Endometrium (tissue), 2 donors: ENCODE measurements around the gene PARN.
"Not testable (repeated sequence)": the region's sequence is repeated elsewhere in the genome, so short reads cannot be mapped to it uniquely, and the experiment has no call there.

Experiments
- FAIRE-seq: peaks from 2 replicates; lab custom pipeline; 2012; peaks lifted over from hg19 to GRCh38; lab: Jason Lieb, UNC
- donor health status: control.
- donor health status: control.

The PARN gene

DNA sequence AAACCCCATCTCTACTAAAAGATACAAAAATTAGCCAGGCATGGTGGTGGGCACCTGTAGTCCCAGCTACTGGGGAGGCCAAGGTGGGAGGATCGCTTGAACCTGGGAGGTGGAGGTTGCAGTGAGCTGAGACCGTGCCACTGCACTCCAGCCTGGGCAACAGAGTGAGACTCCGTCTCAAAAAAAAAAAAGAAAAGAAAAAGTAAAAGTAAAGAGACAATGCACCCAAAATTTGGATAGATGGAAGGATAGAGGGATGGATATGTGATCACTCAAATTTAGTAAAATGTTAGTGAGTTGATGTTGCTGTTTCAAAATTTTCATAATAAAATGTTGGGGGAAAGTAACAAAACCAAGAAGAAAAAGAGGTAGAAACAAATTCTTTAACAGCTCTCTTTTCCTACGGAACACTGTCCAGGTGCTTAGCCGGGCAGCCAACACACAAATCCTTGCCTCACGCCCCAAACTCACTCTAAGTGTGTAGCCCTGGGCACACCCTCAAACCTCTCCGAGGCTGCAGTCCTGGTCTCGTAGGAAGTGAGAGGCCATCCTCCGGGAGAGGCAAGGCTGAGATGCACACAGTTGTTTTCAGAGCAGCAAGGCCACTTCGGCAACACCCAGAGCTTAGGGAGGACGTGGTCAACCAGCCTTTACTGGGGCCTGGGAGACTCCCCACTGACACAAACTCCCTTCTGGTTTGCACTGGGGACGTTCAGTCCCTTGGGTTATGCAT, 228.9 kb downstream of the PARN start:
- not testable (repeated sequence) for FAIRE-seq

DNA sequence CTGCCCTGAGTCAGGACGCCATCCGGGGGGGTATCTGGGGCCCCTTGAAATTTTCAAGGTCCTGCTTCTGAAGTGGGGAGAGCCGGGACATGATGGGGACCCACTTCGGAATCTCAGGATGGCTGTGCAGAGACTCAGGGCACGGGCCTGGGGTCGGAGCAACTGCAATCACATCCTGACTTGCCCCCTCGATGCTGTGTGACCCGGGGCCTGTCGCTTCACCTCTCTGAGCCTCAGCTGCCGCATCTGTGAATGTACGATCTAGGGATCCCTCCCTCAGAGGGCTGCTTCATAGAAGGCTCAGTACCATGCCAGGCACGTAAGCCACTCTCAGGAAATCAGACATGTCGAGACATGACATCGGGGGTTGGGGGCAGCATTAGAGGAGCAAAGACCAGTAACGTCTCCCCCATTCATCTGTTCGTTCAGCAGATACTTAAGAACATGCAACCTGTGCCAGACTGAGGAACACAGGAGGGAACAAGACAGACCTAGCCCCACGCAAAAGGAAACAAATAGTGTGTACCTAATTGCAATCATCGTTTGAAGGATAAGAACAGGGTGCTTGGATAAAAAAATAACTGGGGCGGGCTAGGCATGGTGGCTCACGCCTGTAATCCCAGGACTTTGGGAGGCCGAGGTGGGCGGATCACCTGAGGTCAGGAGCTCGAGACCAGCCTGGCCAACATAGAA, 229.6 kb downstream of the PARN start:
- no peak for FAIRE-seq

DNA sequence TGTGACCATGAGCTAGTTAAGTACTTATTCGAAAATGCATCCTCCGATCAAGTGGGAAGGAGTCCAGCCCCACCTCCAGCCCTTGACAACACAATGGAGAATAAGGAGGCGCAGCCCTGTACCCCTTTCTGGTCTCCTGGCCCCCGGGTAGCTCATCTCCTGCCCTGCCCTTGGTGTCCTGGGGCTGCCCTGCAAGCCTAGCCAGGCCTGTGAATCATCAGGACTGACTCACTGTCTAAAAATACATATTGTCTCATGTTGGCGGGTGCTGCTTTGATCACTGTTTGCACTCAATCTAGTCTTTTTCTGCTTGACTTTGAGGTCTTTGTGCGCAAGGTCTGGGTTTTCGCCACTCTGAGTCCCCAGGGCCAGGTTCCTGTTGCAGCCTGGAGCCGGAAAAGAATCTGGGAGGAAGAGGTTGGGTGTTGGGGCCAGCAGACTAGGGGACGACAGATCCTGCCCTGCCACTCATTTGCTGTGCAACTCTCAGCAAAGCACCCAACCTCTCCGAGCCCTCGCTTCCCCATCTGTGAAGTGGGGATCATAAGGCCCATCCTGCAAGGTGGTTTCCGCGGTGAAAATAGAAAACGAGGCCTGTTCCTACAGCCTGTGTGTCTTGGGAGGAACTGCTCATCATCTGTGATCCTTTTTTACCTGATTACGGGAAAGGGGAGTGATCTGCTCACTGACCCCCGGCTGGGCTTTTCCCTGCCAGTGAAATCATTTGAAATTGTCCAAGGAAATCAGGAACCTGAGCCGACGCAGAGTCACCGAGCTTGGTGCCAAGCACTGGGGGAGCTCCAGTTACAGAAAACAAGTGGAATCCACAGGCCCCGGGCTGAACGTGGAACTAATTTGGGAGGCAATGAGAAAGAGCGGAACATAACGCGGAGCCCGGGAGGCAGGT, 230.4 kb downstream of the PARN start:
- FAIRE-seq, result no peak

DNA sequence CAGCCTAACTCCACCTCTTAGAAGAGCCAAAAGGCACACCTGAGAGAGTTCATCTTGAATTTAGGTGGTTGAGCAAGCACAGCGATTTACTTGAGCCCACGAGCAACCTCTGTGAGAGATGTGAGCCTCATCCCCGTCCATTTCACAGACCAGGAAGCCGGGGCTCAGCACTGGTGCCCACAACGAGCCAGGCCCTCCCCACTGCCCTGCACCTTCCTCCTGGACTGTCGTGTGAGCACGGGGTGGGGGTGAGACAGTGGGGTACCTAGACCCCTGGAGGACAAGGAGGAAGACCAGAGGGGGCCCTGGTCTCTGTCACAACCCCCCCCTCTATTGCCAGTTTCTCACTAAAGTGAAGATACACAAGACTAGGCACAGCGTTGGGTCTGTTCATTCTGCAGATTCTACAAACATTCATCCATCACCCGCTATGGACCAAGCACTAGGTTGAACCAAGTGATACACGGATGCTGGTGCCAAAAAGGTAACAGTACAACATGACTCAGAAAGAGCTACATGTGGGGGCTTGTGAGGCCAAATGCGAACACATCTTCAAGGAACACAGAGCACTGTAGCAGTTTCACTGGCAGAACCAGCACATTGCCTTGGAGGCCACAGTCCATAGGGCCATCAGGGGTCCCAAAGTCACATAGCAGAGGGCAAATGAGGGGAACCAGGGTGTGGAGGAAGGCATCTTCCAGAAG, 231.9 kb downstream of the PARN start:
- FAIRE-seq, result no peak

DNA sequence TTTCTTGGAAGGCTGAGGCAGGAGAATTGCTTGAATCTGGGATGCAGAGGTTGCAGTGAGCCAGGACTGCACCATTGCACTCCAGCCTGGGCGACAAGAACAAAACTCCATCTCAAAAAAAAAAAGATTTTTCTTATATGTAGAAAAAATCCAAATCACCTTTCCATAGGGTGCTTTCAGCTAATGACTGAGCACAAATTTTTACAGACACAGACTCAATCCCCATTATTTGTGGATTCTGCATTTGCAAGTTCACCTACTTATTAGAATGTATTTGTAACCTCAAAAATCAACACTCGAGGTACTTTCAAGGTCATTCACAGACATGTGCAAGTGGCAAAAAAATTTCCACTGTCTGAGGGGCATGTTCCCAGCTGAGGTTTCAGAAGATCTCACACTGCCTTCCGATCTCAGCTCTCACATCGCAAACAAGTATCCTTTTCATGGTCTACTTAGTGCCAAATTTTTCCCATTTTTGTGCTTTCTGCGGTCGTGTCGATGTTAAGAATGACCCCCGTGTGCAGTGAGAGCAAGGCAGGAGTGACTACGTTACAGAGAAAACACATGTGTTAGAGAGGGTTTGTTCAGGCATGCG, 234.3 kb downstream of the PARN start:
- FAIRE-seq, result not testable (repeated sequence)

DNA sequence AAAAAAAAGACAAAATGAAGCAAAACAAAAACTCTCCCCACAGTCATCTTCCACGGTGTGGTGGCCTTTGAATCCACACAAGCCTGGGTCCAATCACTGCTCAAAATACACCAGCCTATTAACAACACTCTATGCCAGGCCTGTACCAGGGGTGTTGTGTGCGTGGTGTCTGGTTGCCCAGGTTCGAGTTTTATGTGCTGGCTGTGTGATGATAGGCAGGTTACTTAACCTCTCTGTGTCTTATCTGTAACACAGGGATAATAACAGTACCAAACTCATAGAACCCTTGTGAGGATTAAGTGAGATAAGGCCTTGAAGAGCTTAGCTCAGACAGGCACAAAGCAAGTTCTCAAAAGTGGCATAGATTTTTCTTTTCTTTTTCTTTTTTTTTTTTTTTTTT, 235.2 kb downstream of the PARN start:
- no peak for FAIRE-seq

DNA sequence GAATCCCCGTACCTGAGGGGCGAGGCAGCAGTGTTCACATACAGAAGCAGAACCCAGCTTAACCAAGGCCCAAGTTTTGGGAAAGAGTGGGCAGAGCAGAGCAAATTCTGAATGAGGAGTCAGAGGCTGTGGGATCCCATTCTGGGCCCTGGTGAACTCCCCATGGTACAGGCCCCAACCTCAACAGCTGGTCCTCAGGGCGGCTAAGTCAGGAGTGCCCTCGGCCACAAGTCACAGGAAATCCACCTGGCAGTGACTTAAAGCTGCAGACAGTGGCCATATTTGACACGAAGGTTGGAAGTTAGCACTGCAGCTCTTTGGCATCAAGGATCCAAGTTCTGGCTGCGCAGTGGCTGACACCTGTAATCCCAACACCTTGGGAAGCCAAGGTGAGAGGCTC, 237.1 kb downstream of the PARN start:
- no peak for FAIRE-seq

DNA sequence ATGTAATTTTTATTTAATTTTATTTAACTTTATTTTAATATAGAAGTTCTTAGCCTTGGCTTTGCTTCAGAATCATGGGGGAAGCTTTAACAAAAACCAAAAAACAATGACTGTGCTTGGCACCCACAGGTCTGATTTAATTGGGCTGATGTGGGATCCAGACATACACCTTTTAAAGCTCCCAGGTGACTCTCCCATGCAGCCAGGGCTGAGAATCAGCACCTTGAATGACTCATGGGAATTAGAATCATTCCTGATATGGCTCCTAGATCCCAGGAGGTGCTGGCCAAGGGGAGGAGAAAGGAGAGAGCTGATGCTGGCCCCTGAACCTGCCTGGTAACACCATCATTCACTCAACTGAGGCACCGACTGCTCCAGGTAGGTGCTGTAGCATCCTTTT, 240.7 kb downstream of the PARN start:
- no peak for FAIRE-seq

DNA sequence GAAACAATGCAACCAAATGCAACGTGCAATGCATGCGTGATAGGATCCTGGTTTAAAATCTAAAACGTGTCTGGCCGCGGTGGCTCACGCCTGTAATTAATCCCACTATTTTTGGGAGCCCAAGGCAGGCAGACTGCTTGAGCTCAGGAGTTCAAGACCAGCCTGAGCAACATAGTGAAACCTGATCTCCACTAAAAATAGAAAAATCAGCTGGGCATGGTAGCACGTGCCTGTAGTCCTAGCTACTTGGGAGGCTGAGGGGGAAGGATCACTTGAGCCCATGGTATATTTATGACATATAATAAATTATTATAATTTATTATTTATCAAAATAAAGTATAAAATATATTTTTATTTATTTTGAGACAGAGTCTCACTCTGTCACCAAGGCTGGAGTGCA, 241.8 kb downstream of the PARN start:
- FAIRE-seq, result no peak

DNA sequence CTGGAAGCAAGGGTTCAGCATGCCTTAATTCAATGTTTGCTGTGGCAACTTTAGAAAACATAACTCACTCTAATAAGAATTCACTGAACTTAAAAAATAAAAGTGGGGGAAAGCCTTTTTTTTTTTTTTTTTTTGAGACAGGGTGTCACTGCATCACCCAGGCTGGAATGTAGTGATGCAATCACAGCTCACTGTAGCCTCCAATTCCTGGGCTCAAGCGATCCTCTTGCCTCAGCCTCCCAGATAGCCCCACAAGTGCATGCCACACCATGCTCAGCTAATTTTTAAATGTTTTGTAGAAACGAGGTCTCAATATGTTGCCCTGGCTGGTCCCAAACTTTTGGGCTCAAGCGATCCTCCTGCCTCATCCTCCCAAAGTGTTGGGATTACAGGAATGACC, 243.9 kb downstream of the PARN start:
- no peak for FAIRE-seq
